Activated CD4-positive, alpha-beta T cell treated with anti-CD3 and anti-CD28 coated beads for 36 hours (primary cell): ENCODE results near the gene IL17RE. TPM values are rescaled to one million over a fixed set of nuclear protein-coding genes. Genes with fewer than 3 reads are reported as not detected.
"Not testable (repeated sequence)": the region's sequence is repeated elsewhere in the genome, so short reads cannot be mapped to it uniquely, and the experiment has no call there.

Experiments used
- ATAC-seq: fragments of 200-7000 bp; cut with Tn5 transposase; one replicate; pipeline ENCODE4 v1.10.0; 2021; ENCODE audit warnings: mild to moderate bottlenecking, moderate library complexity
- CTCF ChIA-PET: fragments of 350-600 bp; sonication (Branson Sonifier 250); formaldehyde crosslinking; loops from one replicate; lab custom pipeline; 2021; ENCODE audit warnings: antibody characterized with exemption; lab: Charles Lee
- POLR2A ChIA-PET: fragments of 350-600 bp; sonication (Branson Sonifier 250); formaldehyde crosslinking; loops from one replicate; lab custom pipeline; 2021; ENCODE audit warnings: antibody characterized with exemption, inconsistent platforms; lab: Charles Lee
- DNase-seq: peaks from one replicate; pipeline ENCODE4 v3.0.0-alpha.2; 2020
- H3K27ac Mint-ChIP-seq: one replicate; pipeline ENCODE4 v1.8.0; 2021; ENCODE audit warnings: mixed read lengths
- H3K27me3 Mint-ChIP-seq: one replicate; pipeline ENCODE4 v1.8.0; 2021; ENCODE audit warnings: mixed read lengths
- H3K36me3 Mint-ChIP-seq: one replicate; pipeline ENCODE4 v1.8.0; 2021; ENCODE audit warnings: low read depth, mixed read lengths
- H3K4me1 Mint-ChIP-seq: one replicate; pipeline ENCODE4 v1.8.0; 2021; ENCODE audit warnings: mixed read lengths
- H3K4me3 Mint-ChIP-seq: one replicate; pipeline ENCODE4 v1.8.0; 2021; ENCODE audit warnings: mild to moderate bottlenecking, moderate library complexity, mixed read lengths
- H3K9me3 Mint-ChIP-seq: one replicate; pipeline ENCODE4 v1.8.0; 2021; ENCODE audit warnings: low read depth, mixed read lengths
- intact Hi-C, 2 experiments: fragments of 100-400 bp; cut with DNase I in 1 of 2; cut with micrococcal nuclease in 1 of 2; formaldehyde crosslinking; loops; one replicate each; pipeline versions ENCODE4 v1.14.2 to v1.15.1; 2022 to 2024; cut with DNase I, micrococcal nuclease
- total RNA-seq, 2 experiments: library from RNA; stranded (reverse); gene quantifications; one replicate each; pipeline ENCODE4 v1.2.3, GENCODE V29; 2021

IL17RE gene
- total RNA-seq, 2 experiments from 2014 or later = 2.3 to 3.1 TPM

DNA sequence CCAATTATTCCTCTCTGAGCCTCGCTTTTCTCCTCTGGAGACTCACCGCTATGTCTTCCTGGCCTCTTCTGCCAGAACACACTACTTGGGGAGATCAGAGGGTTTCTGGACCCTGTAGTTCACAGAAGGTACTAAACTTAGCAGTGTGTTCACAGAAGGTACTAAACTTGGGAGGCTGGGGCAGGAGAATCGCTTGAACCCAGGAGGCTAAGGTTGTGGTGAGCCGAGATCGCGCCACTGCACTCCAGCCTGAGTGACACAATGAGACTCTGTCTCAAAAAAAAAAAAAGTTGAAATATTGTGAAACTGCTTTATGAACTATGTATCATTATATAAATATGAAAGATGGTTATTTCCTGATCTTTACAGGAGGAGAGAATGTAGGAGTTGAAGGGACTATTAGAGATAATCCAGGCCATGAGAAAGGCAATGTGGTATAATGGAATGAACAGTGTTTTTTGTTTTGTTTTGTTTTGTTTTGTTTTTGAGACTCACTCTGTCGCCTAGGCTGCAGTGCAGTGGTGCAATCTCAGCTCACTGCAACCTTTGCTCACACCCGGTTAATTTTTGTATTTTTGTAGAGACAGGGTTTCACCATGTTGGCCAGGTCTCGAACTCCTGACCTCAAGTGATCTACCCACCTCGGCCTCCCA is 5.8 kb upstream of the IL17RE start:
- intact Hi-C loops, H3K9me3 Mint-ChIP-seq, ATAC-seq, DNase-seq, H3K27me3 Mint-ChIP-seq, CTCF ChIA-PET, POLR2A ChIA-PET, H3K4me3 Mint-ChIP-seq: not testable (repeated sequence)
- Mint-ChIP-seq H3K4me1 (peaks cover 63% of the 10 kb centered on the region), H3K36me3 (peaks cover 33% of the 10 kb centered on the region), H3K27ac (peak overlapping the region; percentile 42)

DNA sequence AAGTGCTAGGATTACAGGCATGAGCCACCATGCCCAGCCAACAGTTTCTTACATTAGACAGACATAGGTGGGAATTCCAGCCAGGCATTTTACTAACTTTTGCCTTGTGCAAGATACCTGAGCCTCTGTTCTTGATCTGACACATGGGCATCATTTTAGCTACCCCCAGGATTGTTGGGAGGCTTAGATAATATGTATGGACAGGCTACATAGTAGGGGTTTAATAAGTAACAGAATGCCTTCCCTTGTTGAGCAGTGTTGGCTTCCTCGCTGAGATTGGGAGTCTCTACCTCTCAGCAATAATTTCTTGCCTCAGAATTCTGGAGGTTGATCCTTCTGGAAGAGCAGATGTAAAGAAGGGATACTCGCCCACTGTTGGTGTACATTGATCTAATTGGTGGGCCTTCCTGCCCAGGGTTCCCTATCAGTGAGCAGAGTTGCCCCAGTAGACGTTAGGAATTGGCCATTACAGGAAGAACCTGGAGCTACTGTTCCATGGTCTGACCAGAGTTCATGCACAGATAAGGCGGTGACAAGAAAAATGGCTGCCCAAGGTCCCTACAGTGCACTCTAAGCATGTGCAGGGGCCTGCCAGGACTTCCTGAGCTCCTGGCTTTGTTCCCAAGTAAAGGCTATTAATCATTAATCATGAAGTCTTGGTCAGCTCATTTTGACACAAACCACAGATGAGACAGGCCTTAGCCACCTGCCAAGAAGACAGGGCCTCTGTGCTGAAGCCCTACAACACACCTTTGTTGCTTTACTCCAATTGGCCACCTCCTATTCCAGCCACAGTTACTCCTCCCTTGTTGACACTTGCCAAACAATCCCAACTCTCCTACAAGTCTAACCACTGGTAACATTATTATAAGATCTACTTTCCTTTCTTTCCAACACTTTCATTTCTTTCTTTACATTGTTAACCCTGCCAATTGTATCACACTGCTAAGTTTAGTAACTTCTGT is 5.0 kb upstream of the IL17RE start:
- Mint-ChIP-seq H3K4me3 (no peak overlapping the region), H3K36me3 (peaks cover 25% of the 10 kb centered on the region), H3K27me3 (no peaks in the 10 kb centered on the region), H3K4me1 (peaks cover 63% of the 10 kb centered on the region), H3K27ac (peak overlapping the region; percentile 42), H3K9me3 (peaks cover 3% of the 10 kb centered on the region)
- ATAC-seq (no peak), DNase-seq (no peak)
- ChIA-PET CTCF (interaction anchor here (1.0 kb wide), 1 partner anchor 15 kb away, joined by 3 read pairs; no protein-coding TSS in a partner anchor), POLR2A (no interaction called here)
- intact Hi-C loops = no loop called here

DNA sequence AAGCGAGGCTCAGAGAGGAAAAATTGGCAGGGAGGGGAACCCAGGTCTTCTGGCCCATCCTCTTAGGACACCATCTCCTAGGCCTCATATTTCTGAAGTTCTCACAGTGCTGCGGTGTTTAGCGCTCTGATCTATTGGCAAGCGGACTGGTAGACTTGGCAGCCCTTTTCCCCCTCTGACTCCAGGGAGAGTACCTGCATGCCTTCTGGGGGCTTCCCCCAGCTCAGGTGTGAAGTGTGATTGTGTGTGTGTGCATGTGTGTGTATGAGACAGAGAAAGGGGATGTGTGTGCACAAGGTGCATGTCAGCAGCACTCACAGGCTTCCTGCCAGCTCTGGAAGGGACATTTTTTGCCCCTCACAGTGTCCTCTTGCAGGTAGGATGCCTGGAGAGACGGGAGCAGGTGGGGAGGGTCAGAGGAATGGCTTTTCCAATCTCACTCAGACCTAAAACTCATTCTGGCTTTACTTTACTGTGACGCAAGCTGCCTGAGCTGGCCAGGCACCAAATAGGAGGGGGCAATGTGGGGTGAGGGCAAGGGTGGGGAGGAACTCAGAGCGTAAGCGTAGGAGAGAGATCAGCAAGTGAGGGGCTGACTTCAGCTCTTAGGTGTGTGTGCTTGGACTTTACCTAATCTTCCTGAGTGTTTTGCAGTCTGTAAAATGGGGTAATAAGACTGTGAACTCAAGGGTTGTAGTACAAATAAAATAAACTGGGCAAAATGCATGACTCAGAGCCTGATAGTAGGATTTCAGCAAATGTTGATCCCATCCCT is 4.0 kb upstream of the IL17RE start:
- intact Hi-C loops = no loop called here
- ATAC-seq (no peak), DNase-seq (peak; percentile 30)
- no peak overlapping the region for H3K4me3 Mint-ChIP-seq
- POLR2A ChIA-PET = no interaction called here
- H3K36me3 Mint-ChIP-seq = peaks cover 17% of the 10 kb centered on the region
- H3K27ac Mint-ChIP-seq = peak overlapping the region; percentile 28
- CTCF ChIA-PET = interaction anchor here (1.0 kb wide), 1 partner anchor 15 kb away, joined by 3 read pairs; no protein-coding TSS in a partner anchor
- peaks cover 65% of the 10 kb centered on the region for H3K4me1 Mint-ChIP-seq
- peaks cover 3% of the 10 kb centered on the region for H3K9me3 Mint-ChIP-seq
- H3K27me3 Mint-ChIP-seq = no peaks in the 10 kb centered on the region

DNA sequence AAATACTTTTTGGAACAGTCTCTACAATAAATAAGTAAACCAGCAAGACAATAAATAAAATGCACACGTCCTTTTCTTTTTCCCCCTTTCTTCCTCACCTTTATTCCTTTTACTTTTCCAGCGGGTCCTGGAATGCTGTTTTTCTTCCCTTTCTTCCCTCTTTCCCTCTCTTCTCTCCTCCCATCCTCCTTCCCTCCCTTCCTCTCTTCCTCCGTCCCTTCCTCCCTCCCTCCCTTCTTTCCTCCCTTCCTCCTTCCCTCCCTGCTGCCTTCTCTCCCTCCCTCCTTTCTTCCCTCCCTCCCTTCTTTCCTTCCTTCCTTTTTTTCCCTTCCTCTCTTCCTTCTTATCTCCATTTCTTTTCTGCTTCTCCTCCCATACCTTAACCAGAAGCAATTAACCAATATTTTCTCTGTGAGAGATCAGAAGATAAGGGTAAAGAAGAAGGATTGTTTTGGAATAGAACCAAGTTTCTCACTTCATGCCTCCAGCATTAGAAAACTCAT is 3.3 kb upstream of the IL17RE start:
- peaks cover 11% of the 10 kb centered on the region for H3K36me3 Mint-ChIP-seq
- DNase-seq (no peak), ATAC-seq (no peak)
- intact Hi-C loops = no loop called here
- ChIA-PET POLR2A (no interaction called here), CTCF (no interaction called here)
- H3K27ac Mint-ChIP-seq = no peak overlapping the region
- H3K27me3 Mint-ChIP-seq = no peaks in the 10 kb centered on the region
- peaks cover 62% of the 10 kb centered on the region for H3K4me1 Mint-ChIP-seq
- H3K9me3 Mint-ChIP-seq = peaks cover 3% of the 10 kb centered on the region
- no peak overlapping the region for H3K4me3 Mint-ChIP-seq

DNA sequence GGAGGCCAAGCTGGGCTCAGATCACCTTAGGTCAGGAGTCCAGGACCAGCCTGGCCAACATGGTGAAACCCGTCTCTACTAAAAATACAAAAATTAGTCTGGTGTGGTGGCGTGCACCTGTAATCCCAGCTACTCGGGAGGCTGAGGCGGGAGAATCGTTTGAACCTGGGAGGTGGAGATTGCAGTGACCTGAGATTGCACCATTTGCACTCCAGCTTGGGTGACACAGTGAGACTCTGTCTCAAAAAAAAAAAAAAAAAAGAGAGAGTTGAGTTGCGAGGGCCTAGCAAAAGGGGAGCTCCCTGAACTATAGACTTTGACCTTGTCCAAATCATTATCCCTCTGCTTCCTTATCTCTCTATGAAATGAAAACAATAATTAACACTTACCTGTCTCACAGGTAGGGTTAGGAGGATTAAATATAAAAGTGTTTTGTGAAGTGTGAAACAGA is 1.7 kb upstream of the IL17RE start:
- H3K36me3 Mint-ChIP-seq, H3K27ac Mint-ChIP-seq, DNase-seq, CTCF ChIA-PET, H3K9me3 Mint-ChIP-seq, POLR2A ChIA-PET, H3K4me3 Mint-ChIP-seq, intact Hi-C loops, ATAC-seq, H3K27me3 Mint-ChIP-seq: not testable (repeated sequence)
- peaks cover 51% of the 10 kb centered on the region for H3K4me1 Mint-ChIP-seq

DNA sequence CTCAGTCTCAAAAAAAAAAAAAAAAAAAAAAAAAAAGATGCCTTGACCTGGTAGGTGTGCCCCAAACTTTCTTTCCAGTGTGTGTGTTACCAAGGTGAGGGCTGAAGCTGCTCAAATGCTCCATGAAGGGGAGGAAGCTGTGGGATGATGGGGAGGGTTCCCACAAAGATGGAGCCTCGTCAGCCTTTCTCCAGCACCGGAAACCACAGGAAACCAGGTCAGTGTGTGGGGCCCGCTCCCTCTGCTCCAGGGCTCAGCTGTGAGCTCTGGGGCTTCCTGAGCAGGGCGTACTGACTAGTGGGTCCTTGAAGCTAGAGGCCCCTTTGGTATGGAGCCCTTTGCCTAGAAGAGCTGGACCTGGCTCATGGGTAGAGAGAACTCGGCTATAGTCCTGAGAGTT is 681 bp upstream of the IL17RE start:
- no peaks in the 10 kb centered on the region for H3K9me3 Mint-ChIP-seq
- peak; percentile 64 for ATAC-seq
- H3K27ac Mint-ChIP-seq = peak overlapping the region; percentile 30
- POLR2A ChIA-PET = interaction anchor here (1.2 kb wide), 1 partner anchor 11 kb away, joined by 4 read pairs; the partner anchor contains the start of gene JAGN1
- no peaks in the 10 kb centered on the region for H3K27me3 Mint-ChIP-seq
- peaks cover 2% of the 10 kb centered on the region for H3K36me3 Mint-ChIP-seq
- peak; percentile 55 for DNase-seq
- CTCF ChIA-PET = interaction anchor here (0.6 to 1.5 kb wide), 5 partner anchors 10 to 362 kb away, joined by 3 to 5 read pairs (median 3); partner anchors contain the start of gene JAGN1
- H3K4me1 Mint-ChIP-seq = peaks cover 44% of the 10 kb centered on the region
- intact Hi-C loops = no loop called here
- H3K4me3 Mint-ChIP-seq = peak overlapping the region; percentile 27

DNA sequence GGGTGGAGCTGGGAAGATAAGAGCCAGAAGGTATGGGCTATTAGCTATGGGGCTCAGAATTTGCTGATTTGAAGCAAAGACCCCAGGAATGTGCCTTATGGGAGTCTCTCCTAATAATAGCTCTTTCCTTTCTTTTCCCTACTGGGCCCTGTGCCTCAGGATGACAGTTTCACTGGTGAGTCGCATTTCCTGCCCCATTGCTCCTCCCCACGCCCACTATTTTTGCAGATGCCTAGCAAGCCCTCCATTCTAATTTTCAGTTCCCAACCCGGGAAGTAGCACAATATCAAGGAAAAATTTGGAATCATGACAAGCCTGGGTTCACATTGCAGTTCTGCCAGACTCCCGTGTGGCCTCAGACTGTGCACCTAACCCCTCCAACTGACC is 583 bp downstream of the IL17RE start:
- Mint-ChIP-seq H3K4me3 (peak overlapping the region; percentile 30), H3K9me3 (no peaks in the 10 kb centered on the region), H3K27ac (peak overlapping the region; percentile 75)

DNA sequence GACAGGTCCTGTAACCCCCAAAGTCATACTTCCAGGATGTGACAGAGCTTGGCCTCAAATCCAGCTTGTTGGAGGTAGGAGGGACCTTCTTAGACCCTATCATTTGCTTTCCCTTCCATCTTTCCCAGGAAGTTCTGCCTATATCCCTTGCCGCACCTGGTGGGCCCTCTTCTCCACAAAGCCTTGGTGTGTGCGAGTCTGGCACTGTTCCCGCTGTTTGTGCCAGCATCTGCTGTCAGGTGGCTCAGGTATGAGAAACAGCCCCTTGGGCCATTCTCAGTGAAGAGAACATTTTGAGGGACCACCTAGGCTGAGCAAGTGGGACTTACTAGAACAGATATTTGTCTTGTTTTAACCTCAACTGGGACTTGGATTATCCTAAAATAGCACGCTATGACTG is 1.3 kb downstream of the IL17RE start:
- no peaks in the 10 kb centered on the region for H3K36me3 Mint-ChIP-seq
- CTCF ChIA-PET = interaction anchor here (1.1 to 1.7 kb wide), 2 partner anchors 10 to 13 kb away, joined by 3 to 5 read pairs; partner anchors contain the start of gene JAGN1
- no peak for DNase-seq
- POLR2A ChIA-PET = no interaction called here
- H3K4me1 Mint-ChIP-seq = peaks cover 34% of the 10 kb centered on the region
- no peak overlapping the region for H3K4me3 Mint-ChIP-seq
- H3K27ac Mint-ChIP-seq = no peak overlapping the region
- H3K27me3 Mint-ChIP-seq = no peaks in the 10 kb centered on the region
- ATAC-seq = no peak
- H3K9me3 Mint-ChIP-seq = no peaks in the 10 kb centered on the region
- intact Hi-C loops = no loop called here

More for the DNA sequence above, 583 bp downstream of the IL17RE start:
- ATAC-seq (peak; percentile 23), DNase-seq (peak; percentile 54)
- Mint-ChIP-seq H3K4me1 (peaks cover 40% of the 10 kb centered on the region), H3K27me3 (no peaks in the 10 kb centered on the region), H3K36me3 (no peaks in the 10 kb centered on the region)
- intact Hi-C loops = no loop called here
- POLR2A ChIA-PET = interaction anchor here (1.2 kb wide), 1 partner anchor 13 kb away, joined by 4 read pairs; the partner anchor contains the start of gene JAGN1
- CTCF ChIA-PET = interaction anchor here (1.1 kb wide), 1 partner anchor 10 kb away, joined by 3 read pairs; no protein-coding TSS in a partner anchor

DNA sequence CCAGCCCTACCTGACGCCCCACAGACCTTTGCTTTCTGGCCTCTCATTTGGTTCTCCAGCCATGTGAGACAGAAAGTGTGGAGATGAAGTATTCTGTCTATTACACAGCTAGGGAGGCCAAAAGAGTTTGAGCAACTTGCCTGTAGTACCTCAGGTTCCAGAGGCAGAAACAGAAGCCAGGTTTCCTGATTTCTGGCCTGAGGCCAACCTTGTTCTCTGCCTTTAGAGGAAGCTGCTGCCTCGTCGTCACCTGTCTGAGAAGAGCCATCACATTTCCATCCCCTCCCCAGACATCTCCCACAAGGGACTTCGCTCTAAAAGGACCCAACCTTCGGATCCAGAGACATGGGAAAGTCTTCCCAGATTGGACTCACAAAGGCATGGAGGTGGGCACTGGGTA is 3.8 kb downstream of the IL17RE start:
- no peaks in the 10 kb centered on the region for H3K27me3 Mint-ChIP-seq
- no peaks in the 10 kb centered on the region for H3K36me3 Mint-ChIP-seq
- intact Hi-C loops = no loop called here
- no peak overlapping the region for H3K4me3 Mint-ChIP-seq
- ATAC-seq (no peak), DNase-seq (no peak)
- peaks cover 36% of the 10 kb centered on the region for H3K4me1 Mint-ChIP-seq
- H3K27ac Mint-ChIP-seq = no peak overlapping the region
- CTCF ChIA-PET = interaction anchor here (1.0 kb wide), 1 partner anchor 15 kb away, joined by 3 read pairs; no protein-coding TSS in a partner anchor
- H3K9me3 Mint-ChIP-seq = no peaks in the 10 kb centered on the region
- POLR2A ChIA-PET = no interaction called here

DNA sequence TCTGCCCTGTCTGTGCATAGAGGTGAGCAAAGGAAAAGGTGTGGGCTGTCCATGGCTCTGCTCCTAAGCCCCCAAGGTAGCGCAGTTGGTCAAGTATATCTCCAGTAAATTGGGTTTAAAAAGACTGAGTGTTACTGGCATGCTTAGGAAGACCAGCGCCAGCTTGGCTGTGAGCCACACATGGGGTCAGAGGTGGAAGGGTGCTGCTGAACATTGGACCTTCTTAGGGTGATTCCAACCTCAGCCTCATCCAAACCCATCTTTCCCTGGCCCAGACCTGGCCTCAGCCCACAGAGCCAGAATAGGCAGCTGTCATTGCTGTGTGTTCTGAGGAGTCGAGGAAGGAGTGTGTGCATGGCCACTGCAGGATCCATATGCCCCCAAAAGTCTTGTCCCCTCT is 5.6 kb downstream of the IL17RE start:
- Mint-ChIP-seq H3K4me3 (no peak overlapping the region), H3K9me3 (no peaks in the 10 kb centered on the region), H3K27me3 (peaks cover 3% of the 10 kb centered on the region), H3K4me1 (peaks cover 25% of the 10 kb centered on the region), H3K36me3 (no peaks in the 10 kb centered on the region), H3K27ac (no peak overlapping the region)
- no peak for DNase-seq
- intact Hi-C loops = no loop called here
- no peak for ATAC-seq
- ChIA-PET POLR2A (no interaction called here), CTCF (interaction anchor here (1.5 to 1.8 kb wide), 2 partner anchors 13 to 24 kb away, joined by 3 to 4 read pairs; no protein-coding TSS in a partner anchor)
